ENCODE measurements around the gene TMF1.
A peak's percentile ranks its signal among the peaks of the same experiment; 100 is the strongest.

Gene TMF1

DNA sequence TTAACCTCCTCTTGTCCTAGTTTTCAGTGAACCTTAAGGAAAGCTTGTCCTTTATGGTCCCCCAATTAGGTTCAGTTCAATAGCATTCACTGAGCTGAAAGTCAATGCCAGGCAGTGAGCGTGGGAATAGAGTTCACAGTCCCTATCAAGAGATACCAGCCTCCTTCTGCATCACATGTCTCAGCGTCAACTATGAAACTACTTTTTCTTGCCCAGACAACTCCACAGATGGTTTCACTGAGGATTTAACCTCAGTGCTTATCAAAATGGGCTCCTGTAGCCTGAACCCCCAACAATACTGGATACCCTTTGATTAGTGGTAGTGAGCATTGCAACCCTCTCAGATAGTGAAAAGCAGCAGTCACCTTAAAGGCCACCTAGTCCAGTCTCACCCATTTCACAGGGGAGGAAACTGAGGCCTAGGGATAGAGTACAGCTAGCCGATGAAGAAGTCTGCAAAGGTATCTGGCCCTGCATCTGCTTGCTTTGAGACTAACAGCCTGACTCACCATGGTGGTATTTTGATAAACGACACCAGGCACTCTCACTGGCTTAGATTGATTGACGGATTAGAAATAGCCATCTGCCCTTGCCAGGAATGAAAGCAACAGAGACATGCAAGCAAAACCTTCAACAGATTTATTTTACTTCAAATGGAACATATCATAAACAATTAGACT lies 29.6 kb upstream of the TMF1 start:
- ChIA-PET POLR2A (interaction anchor here (0.7 kb wide), 1 partner anchor 68 kb away, joined by 3 read pairs; the partner anchor contains the start of gene EOGT), CTCF (no interaction called here)
- TF ChIP-seq ARNT (IDR thresholded peaks at IDR 0.05) (no peak), FOXK2 (IDR thresholded peaks at IDR 0.05) (no peak), TARDBP (IDR thresholded peaks at IDR 0.05) (no peak), LEF1 (IDR thresholded peaks at IDR 0.05; ENCODE audit: borderline replicate concordance) (no peak), ZNF384 (IDR thresholded peaks at IDR 0.05) (no peak), NFRKB (IDR thresholded peaks at IDR 0.05) (no peak), FOXA1 (IDR thresholded peaks at IDR 0.05) (no peak)
- TF ChIP-seq, protein P1, sequence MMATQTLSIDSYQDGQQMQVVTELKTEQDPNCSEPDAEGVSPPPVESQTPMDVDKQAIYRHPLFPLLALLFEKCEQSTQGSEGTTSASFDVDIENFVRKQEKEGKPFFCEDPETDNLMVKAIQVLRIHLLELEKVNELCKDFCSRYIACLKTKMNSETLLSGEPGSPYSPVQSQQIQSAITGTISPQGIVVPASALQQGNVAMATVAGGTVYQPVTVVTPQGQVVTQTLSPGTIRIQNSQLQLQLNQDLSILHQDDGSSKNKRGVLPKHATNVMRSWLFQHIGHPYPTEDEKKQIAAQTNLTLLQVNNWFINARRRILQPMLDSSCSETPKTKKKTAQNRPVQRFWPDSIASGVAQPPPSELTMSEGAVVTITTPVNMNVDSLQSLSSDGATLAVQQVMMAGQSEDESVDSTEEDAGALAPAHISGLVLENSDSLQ (IDR thresholded peaks at IDR 0.05): peak; percentile 76
- no peak for DNase-seq (ENCODE audit: extremely low spot score)

GRCh38 chr3:69080233-69080920 lies 28.2 kb upstream of the TMF1 start, which contains the start of gene UBA3:
TSS of gene UBA3 (minus strand) at chr3:69080365. CDS start at chr3:69080353, 12 bp downstream.
- TF ChIP-seq L3MBTL2 (conservative IDR thresholded peaks at IDR 0.05) (peak; percentile 64), ARNT (IDR thresholded peaks at IDR 0.05) (no peak)
- CTCF ChIA-PET: no interaction called here
- DNase-seq (ENCODE audit: extremely low spot score): peak; percentile 88
- POLR2A ChIA-PET: interaction anchor here (1.1 kb wide), 1 partner anchor 67 kb away, joined by 3 read pairs; the partner anchor contains the start of gene EOGT

DNA sequence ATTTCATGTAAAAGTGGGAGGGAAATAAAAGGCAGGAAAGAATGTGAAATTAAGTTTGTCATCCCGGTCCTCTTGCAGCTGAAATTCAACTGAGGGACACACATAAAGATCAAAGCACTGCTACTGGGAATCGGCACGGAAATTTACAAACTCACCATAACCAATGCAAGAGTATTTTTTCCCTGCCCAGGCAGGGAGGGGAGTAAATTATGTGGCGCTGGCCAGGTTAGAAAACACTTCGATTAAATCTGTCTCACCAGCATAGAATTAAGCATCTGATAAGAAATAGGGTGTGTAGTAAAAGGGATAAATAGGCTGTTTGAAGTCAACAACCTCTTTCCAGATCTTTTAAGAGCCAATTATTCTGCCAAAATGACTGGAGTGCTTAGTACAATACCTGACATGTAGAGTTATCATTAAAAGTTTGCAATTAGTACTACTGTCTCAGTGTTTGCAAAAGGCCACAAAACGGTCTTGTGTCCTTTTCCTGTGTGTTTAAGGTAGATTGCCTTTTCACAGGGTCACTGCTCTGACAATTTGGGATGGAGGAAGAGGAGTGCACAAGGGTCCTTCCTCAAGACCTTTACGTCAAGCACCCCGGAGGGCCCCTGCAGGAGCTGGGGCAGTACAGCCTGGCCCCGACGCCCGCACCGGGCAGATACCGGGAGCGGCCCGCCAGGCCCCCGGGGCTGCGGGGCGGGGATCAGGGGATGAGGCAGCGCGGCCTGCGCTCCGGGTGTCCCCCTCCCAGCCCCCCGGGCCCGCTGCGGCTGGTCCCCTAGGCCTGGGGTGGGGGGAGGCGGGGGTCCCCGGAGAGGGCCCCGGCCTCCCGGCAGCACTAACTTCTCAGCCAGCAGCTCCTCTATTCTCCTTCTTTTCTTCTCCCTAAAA lies 27.4 kb upstream of the TMF1 start:
- DNase-seq (ENCODE audit: extremely low spot score): peak; percentile 23
- TF ChIP-seq ARNT (IDR thresholded peaks at IDR 0.05) (no peak), LEF1 (IDR thresholded peaks at IDR 0.05; ENCODE audit: borderline replicate concordance) (0 out of 2 replicates have a peak, but pooled peaks have one; percentile 9)
- CTCF ChIA-PET: no interaction called here
- POLR2A ChIA-PET: interaction anchor here (1.1 to 1.5 kb wide), 2 partner anchors 27 to 66 kb away, joined by 3 to 7 read pairs; partner anchors contain the start of genes EOGT and TMF1

- no peak for DNase-seq (ENCODE audit: extremely low spot score)
- ChIA-PET CTCF (no interaction called here), POLR2A (no interaction called here)
- TF ChIP-seq, protein P1 (IDR thresholded peaks at IDR 0.05): no peak
- TF ChIP-seq FOXK2 (IDR thresholded peaks at IDR 0.05) (no peak), ELF4 (IDR thresholded peaks at IDR 0.05) (no peak), NFRKB (IDR thresholded peaks at IDR 0.05) (no peak), ZNF384 (IDR thresholded peaks at IDR 0.05) (no peak), ARNT (IDR thresholded peaks at IDR 0.05) (no peak), BHLHE40 (IDR thresholded peaks at IDR 0.05; ENCODE audit: borderline replicate concordance) (no peak), CTBP1 (IDR thresholded peaks at IDR 0.05; ENCODE audit: borderline replicate concordance) (no peak), TARDBP (IDR thresholded peaks at IDR 0.05) (no peak), SUZ12 (IDR thresholded peaks at IDR 0.05) (no peak), LEF1 (IDR thresholded peaks at IDR 0.05; ENCODE audit: borderline replicate concordance) (no peak), FOXA1 (IDR thresholded peaks at IDR 0.05) (no peak)
Measured at GRCh38 chr3:69072928-69073327, 20.8 kb upstream of the TMF1 start.

DNA sequence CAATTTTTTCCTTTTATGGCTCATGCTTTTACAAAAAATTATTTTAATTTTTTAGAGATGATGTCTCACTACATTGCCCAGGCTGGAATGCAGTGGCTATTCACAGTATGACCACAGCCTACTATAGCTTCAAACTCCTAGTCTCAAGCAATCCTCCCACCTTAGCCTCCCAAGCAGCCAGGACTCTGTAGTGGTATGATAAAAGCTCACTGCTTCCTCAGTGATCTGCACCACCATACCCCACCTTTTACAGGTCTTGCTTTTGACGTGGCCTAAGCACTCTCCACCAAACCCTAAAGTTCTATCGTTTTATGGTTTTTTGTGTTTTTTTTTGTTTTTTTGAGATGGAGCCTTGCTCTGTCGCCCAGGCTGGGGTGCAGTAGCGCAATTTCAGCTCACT lies 14.0 kb upstream of the TMF1 start:
- no peak for DNase-seq (ENCODE audit: extremely low spot score)
- CTCF ChIA-PET: interaction anchor here (0.6 kb wide), 1 partner anchor 50 kb away, joined by 3 read pairs; no protein-coding TSS in a partner anchor
- POLR2A ChIA-PET: no interaction called here
- TF ChIP-seq LEF1 (IDR thresholded peaks at IDR 0.05; ENCODE audit: borderline replicate concordance) (no peak), FOXM1 (IDR thresholded peaks at IDR 0.05; ENCODE audit: borderline replicate concordance) (no peak), L3MBTL2 (conservative IDR thresholded peaks at IDR 0.05) (no peak), SUZ12 (IDR thresholded peaks at IDR 0.05) (no peak), ELF4 (IDR thresholded peaks at IDR 0.05) (no peak), SP1 (IDR thresholded peaks at IDR 0.05) (no peak), BHLHE40 (IDR thresholded peaks at IDR 0.05; ENCODE audit: borderline replicate concordance) (no peak), CTBP1 (IDR thresholded peaks at IDR 0.05; ENCODE audit: borderline replicate concordance) (no peak), FOXA1 (IDR thresholded peaks at IDR 0.05) (no peak), FOXK2 (IDR thresholded peaks at IDR 0.05) (no peak), HDGF (IDR thresholded peaks at IDR 0.05; ENCODE audit: borderline replicate concordance) (no peak), TARDBP (IDR thresholded peaks at IDR 0.05) (no peak)
- TF ChIP-seq, protein P1 (IDR thresholded peaks at IDR 0.05): no peak

Measured in HEK293T (cell line).